ENCODE results near the gene SLC19A2.
"Not testable (repeated sequence)": the region's sequence is repeated elsewhere in the genome, so short reads cannot be mapped to it uniquely, and the experiment has no call there.

The SLC19A2 gene, protein sequence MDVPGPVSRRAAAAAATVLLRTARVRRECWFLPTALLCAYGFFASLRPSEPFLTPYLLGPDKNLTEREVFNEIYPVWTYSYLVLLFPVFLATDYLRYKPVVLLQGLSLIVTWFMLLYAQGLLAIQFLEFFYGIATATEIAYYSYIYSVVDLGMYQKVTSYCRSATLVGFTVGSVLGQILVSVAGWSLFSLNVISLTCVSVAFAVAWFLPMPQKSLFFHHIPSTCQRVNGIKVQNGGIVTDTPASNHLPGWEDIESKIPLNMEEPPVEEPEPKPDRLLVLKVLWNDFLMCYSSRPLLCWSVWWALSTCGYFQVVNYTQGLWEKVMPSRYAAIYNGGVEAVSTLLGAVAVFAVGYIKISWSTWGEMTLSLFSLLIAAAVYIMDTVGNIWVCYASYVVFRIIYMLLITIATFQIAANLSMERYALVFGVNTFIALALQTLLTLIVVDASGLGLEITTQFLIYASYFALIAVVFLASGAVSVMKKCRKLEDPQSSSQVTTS

GRCh38 chr1:169485431-169486280 is at the start of gene SLC19A2:
Gene SLC19A2 (minus strand): TSS chr1:169485944. CDS start chr1:169485766, 178 bp downstream.
- DNase-seq = peak; percentile 95 to 98

GRCh38 chr1:169534653-169535052 is 48.9 kb upstream of the SLC19A2 start:
- no peak for DNase-seq

- DNase-seq = not testable (repeated sequence)
These were observed 47.9 kb upstream of the SLC19A2 start for GRCh38 chr1:169533528-169534190.

DNA sequence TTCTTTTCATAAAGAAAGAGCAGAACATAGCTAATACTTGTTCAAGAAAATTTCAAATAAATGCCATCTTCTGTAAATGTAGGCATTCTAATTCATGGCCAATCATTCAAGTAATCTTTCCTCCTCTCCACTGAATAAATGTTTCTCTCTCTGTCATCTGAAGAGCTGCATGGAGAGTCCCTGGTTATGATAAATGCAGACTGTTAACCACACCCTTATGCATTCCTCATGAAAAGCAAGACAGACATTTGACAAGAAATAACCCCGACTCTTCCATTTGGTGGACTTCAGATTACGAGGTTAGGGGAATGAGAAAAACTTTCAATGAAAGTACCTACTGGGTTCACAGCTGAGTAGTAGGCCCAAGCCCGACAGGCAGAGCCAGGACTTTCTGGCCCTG is 44.7 kb upstream of the SLC19A2 start:
- no peak for DNase-seq

- DNase-seq = no peak
These were observed 43.4 kb upstream of the SLC19A2 start for GRCh38 chr1:169529068-169529642.

DNA sequence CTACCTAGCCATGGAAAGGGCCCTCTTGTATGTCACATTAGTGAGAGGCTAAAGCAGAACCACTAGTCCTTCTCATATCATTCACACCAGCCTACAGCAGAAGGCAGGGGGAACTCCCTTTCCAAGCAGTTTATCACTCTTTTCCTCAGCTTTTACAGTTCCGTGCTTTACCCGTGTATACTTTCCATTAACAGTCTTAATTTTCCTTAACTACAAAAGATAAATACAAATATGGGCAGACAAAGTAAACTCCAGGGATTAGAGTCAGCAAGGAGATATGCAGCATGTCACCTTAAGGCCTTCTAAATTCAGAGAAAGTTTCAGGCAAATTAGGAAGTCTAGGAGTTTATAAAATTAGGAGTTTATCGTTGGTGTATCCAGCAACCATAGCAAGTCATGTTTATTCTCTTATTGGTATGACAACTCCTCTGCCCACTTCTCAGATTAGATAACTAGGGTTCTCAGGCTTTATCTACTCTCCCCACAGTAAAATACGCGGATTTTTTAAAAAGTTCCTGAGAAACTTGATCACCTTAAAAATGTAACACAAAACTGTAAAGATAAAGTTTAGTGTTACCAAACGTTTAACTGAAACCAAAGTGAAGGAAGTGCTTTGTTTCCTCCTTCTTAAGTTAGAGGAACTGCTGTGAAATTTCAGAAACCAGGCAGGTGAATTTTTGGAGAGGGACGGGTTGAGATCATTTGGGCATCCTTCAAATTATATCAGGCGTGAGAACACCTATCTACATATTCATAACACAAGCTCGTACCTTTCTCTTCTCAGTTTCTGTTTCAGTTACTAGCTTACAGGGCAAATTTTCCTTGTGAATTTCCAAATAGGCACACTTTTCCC is 42.7 kb upstream of the SLC19A2 start:
- no peak for DNase-seq

- no peak for DNase-seq
These were observed 41.9 kb upstream of the SLC19A2 start for GRCh38 chr1:169527451-169528214.

- DNase-seq = no peak
These were observed 41.3 kb upstream of the SLC19A2 start for GRCh38 chr1:169527001-169527400.

GRCh38 chr1:169526120-169526832 is 40.5 kb upstream of the SLC19A2 start:
- DNase-seq = no peak

GRCh38 chr1:169525391-169525790 is 39.6 kb upstream of the SLC19A2 start:
- no peak for DNase-seq

- DNase-seq = no peak
These were observed 38.2 kb upstream of the SLC19A2 start for GRCh38 chr1:169523904-169524303.

GRCh38 chr1:169521226-169521625 is 35.5 kb upstream of the SLC19A2 start:
- no peak for DNase-seq

DNA sequence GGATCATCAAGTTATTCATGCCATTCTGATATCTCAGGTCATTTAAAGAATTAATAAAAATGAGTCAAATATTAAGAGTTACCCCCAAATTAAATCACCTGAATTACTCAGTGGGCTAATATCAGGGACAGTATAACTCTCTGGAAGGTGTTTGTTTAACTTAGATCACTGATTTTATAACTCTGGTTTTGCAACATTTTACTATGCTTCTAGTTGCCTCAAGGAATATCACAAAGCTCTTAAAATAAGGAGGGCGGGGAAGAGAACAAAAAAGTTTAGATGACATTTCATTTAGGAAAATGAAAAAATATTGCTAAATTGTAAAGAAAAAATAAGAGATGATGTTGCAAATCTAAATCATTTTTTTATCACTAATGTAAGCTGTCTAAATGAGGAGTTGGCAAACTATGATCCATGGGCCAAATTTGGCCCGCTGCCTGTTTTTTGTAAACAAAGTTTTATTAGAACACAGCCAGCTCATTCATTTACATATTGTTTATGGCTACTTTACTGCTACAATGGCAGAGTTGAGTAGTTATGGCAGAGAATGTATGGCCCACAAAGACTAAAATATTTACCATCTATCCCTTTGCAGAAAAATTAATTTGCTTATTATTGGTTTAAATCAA is 31.9 kb upstream of the SLC19A2 start:
- DNase-seq = no peak

DNA sequence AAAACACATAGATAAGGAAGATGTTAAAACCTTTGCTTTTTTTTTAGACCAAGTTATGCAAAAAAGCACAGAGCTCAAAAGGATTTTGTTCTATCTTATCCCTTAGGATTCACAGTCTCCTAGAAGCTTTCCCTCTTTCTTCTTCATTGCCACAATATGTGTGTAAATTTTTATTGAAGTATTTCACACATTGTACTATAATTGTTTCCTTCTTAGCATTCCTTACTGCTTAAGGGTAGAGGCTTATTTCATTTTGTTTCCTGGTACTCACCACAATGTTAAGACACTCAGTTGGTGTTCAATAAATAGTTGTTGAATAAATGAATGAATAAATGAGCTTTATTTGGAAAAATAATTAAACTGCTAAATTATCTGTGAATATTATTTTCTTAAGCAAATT is 29.9 kb upstream of the SLC19A2 start:
- no peak for DNase-seq

GRCh38 chr1:169514566-169515270 is 29.0 kb upstream of the SLC19A2 start:
- no peak for DNase-seq

DNA sequence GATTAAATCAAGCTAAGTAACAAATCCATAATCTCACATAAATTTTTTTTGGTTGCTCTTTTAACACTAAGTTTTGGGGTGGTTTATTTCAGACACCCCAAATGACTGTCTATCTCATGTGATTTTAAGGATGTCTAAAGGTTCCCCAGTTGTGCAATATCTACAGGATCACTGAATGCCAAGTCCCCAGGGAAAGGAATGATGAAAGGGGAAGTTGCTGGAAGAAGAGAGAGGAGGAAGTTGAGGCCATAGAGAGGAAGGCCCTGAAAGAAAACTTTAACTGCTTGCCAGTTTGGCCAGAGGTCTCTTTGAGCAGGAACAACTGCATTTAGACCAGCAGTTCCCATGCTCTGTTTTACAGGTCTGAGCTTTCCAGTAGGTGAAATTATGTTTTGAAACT is 27.5 kb upstream of the SLC19A2 start:
- no peak for DNase-seq

DNA sequence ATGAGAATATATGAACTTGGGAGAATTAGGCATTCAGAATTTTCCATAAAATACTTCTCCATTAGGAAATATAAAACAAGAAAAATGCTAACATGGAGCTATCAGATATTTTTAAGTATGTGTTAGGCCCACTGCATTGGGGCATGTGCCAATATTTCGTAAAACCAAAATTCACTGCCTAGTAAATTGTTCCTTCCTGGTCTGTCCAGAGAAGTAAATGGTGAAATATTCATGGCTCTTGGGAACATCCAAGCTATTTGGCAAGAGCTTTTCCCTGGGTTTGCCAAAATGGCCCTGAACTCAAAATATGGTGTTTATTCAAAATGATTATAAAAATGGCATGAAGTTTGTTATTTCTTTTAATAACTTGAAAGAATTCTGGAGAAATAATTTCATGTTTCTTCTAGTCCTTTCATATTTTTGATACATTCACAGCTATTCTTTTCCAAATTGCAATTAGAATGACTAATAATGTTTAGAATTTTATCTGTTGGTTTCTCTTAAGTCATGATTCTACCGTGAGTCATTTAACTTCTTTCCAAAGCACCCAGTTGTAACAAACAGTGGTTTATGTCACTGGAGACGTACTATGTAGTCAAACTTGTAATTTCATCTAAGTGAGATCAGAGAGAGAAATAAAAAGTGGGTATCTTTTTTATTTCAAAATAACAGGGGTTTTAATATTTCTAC is 25.7 kb upstream of the SLC19A2 start:
- DNase-seq = no peak

DNA sequence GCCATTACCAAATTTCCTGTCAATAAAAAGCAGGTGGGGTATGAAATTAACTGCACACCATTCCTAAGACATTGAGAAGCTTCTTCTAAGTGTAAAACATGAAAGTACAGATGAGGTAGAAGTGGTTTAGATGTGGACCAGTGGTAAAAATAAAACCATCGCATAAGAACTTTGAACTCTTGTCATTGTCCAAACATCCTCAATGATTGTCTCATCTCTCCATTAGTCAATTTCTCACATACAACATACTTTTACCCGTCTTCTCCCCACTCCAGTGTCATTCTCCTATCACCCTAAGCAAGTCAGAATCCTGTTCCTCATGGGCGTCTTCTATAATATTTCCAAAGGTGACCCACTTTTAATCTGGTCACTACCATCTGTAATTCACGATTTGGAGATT is 24.3 kb upstream of the SLC19A2 start:
- DNase-seq = no peak

- no peak for DNase-seq
These were observed 23.6 kb upstream of the SLC19A2 start for GRCh38 chr1:169509354-169509753.
